Common myeloid progenitor, CD34-positive (primary cell): ENCODE results near the gene TCF3.

Source experiments
- CTCF ChIA-PET: fragments of 350-600 bp; sonication (Branson Sonifier 250); formaldehyde crosslinking; loops from one replicate; lab custom pipeline; 2021; ENCODE audit warnings: antibody characterized with exemption; lab: Charles Lee
- POLR2A ChIA-PET: fragments of 350-600 bp; sonication (Branson Sonifier 250); formaldehyde crosslinking; loops from one replicate; lab custom pipeline; 2021; ENCODE audit warnings: antibody characterized with exemption; lab: Charles Lee
- DNase-seq, 3 donors: peaks; one replicate each; pipeline versions ENCODE4 v3.0.0 to v3.0.0-alpha.2; 2013
- H3K27ac ChIP-seq, 2 experiments: 1 replicate in 1 of 2; 2 replicates in 1 of 2; pipeline ENCODE4 v1.7.0; 2013; ENCODE audit warnings: inconsistent platforms in 2 of 2, low read length in 2 of 2, mild to moderate bottlenecking in 2 of 2, low read depth in 1 of 2, moderate library complexity in 1 of 2; ENCODE audit not compliant: severe bottlenecking in 2 of 2, insufficient read depth in 1 of 2, poor library complexity in 1 of 2
- H3K27me3 ChIP-seq, 5 experiments: replicated peaks in 2 of 5; 1 replicate in 3 of 5; 2 replicates in 2 of 5; pipeline versions ENCODE4 v1.6.1 to v1.7.0; 2013; ENCODE audit warnings: low read length in 4 of 5, mild to moderate bottlenecking in 2 of 5, moderate library complexity in 2 of 5, inconsistent platforms in 1 of 5; ENCODE audit not compliant: insufficient read depth in 5 of 5, control insufficient read depth in 4 of 5
- H3K36me3 ChIP-seq, 4 experiments: 1 replicate in 2 of 4; 2 replicates in 2 of 4; pipeline versions ENCODE4 v1.6.1 to v1.7.0; 2013; ENCODE audit warnings: low read length in 3 of 4, control low read depth in 1 of 4, mild to moderate bottlenecking in 1 of 4; ENCODE audit not compliant: control insufficient read depth in 4 of 4, insufficient read depth in 4 of 4
- H3K4me1 ChIP-seq, 4 experiments: 1 replicate in 3 of 4; 2 replicates in 1 of 4; pipeline versions ENCODE4 v1.6.1 to v1.7.1; 2013; ENCODE audit warnings: low read length in 3 of 4, mild to moderate bottlenecking in 3 of 4, control low read depth in 1 of 4, inconsistent platforms in 1 of 4, moderate library complexity in 1 of 4; ENCODE audit not compliant: control insufficient read depth in 4 of 4, insufficient read depth in 4 of 4; ENCODE audit errors: control extremely low read depth in 1 of 4
- H3K4me3 ChIP-seq, 7 experiments: 1 replicate in 4 of 7; 2 replicates in 3 of 7; pipeline versions ENCODE4 v1.5.1 to v1.7.0; 2013; ENCODE audit warnings: mild to moderate bottlenecking in 7 of 7, low read length in 6 of 7, moderate library complexity in 6 of 7, inconsistent platforms in 2 of 7, low read depth in 2 of 7, control low read depth in 1 of 7; ENCODE audit not compliant: insufficient read depth in 4 of 7, control insufficient read depth in 1 of 7; ENCODE audit errors: extremely low read depth in 1 of 7
- H3K9me3 ChIP-seq, 5 experiments: 1 replicate in 4 of 5; 2 replicates in 1 of 5; pipeline versions ENCODE4 v1.6.1 to v1.7.1; 2013; ENCODE audit warnings: low read length in 4 of 5, mild to moderate bottlenecking in 2 of 5, inconsistent platforms in 1 of 5, low read depth in 1 of 5, moderate library complexity in 1 of 5; ENCODE audit not compliant: control insufficient read depth in 4 of 5, insufficient read depth in 2 of 5; ENCODE audit errors: control extremely low read depth in 1 of 5
- WGBS: methylation state at CpG from one replicate; pipeline ENCODE4 v1.1.5; 2013; ENCODE audit not compliant: insufficient coverage; 5-methylcytosine and 5-hydroxymethylcytosine counted together

The TCF3 gene

GRCh38 chr19:1680976-1681375 is 28.6 kb upstream of the TCF3 start:
- H3K9me3 ChIP-seq: no peaks in the 10 kb centered on the region
- no peak overlapping the region for H3K27ac ChIP-seq
- POLR2A ChIA-PET: no interaction called here
- no peaks in the 10 kb centered on the region for H3K4me1 ChIP-seq
- H3K4me3 ChIP-seq: no peak overlapping the region
- no peaks in the 10 kb centered on the region for H3K36me3 ChIP-seq
- WGBS: 90% methylated on average over 5 of the region's 12 CpGs
- CTCF ChIA-PET: interaction anchor here (0.7 to 1.6 kb wide), 2 partner anchors 9 to 49 kb away, joined by 3 read pairs; no protein-coding TSS in a partner anchor
- peaks cover 0 to 73% (median 19%) of the 10 kb centered on the region in 5 experiments for H3K27me3 ChIP-seq
- DNase-seq: no peak

- peaks cover 0 to 77% (median 21%) of the 10 kb centered on the region in 5 experiments for H3K27me3 ChIP-seq
Measured at GRCh38 chr19:1678073-1678472, 25.7 kb upstream of the TCF3 start.

DNA sequence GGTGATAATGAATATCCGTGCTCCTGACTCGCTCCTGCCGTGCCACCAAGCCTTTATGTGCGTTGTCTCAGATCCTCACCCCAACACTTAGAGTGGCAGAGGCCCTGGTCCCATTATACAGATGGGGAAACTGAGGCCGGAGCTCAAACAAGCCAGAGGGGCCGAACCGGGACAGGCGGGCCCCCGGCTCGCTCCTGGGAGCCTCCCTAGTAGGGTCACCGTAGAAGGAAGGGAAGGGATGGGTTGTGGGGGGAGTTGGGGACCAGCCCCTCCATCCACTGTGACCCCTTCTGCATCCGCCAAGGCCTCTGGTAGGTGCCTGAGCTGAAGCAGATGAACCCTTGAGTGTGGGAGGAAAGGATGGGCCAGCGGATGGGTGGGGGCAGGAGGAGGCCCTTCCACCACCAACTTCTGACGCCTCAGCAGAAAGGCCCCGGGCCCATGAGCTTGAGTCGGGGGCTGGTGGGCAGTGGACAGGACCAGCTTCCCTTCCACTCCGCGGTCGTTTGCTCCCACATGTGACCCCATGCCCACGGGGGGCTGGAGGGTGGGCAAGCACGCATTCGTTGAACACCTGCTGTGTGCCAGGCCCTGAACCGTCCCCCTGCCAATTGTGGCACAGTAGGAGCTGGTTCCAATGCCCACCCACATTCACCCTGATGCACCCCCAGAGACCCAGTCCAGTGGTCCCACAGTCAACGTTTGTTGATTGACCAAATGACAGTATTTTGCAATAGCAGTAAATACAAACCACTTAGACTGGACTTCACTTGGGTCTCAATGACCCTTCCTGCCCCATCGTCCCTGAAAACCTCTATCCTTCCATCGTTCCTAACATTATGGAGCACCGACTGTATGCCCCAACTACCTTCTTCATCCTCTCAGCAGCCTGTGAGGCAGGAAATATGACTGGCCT is 24.2 kb upstream of the TCF3 start:
- peaks cover 0 to 8% (median 6%) of the 10 kb centered on the region in 4 experiments for H3K4me1 ChIP-seq
- no peak overlapping the region for H3K4me3 ChIP-seq
- CTCF ChIA-PET: interaction anchor here (0.7 to 0.9 kb wide), 2 partner anchors 12 to 26 kb away, joined by 3 read pairs; no protein-coding TSS in a partner anchor
- H3K27me3 ChIP-seq: peaks cover 0 to 80% (median 21%) of the 10 kb centered on the region in 5 experiments
- no peaks in the 10 kb centered on the region for H3K36me3 ChIP-seq
- WGBS: 52% methylated on average over 20 of the region's 27 CpGs
- no peak for DNase-seq
- POLR2A ChIA-PET: no interaction called here
- H3K9me3 ChIP-seq: no peaks in the 10 kb centered on the region
- no peak overlapping the region for H3K27ac ChIP-seq

More at GRCh38 chr19:1678073-1678472, 25.7 kb upstream of the TCF3 start:
- no peaks in the 10 kb centered on the region for H3K36me3 ChIP-seq
- H3K4me1 ChIP-seq: peaks cover 0 to 4% (median 2%) of the 10 kb centered on the region in 4 experiments
- no peak for DNase-seq
- no peaks in the 10 kb centered on the region for H3K9me3 ChIP-seq
- no peak overlapping the region for H3K4me3 ChIP-seq
- 88% methylated on average over 1 of the region's 2 CpGs for WGBS
- no peak overlapping the region for H3K27ac ChIP-seq
- CTCF ChIA-PET: no interaction called here
- POLR2A ChIA-PET: no interaction called here

- DNase-seq: no peak
- peaks cover 0 to 82% (median 25%) of the 10 kb centered on the region in 5 experiments for H3K27me3 ChIP-seq
- peaks cover 0 to 8% (median 6%) of the 10 kb centered on the region in 4 experiments for H3K4me1 ChIP-seq
- H3K36me3 ChIP-seq: no peaks in the 10 kb centered on the region
- no peak overlapping the region for H3K4me3 ChIP-seq
- 13% methylated on average over 49 of the region's 62 CpGs for WGBS
- CTCF ChIA-PET: interaction anchor here (0.9 to 1.2 kb wide), 3 partner anchors 25 to 126 kb away, joined by 3 to 4 read pairs (median 3); no protein-coding TSS in a partner anchor
- H3K27ac ChIP-seq: no peak overlapping the region
- H3K9me3 ChIP-seq: no peaks in the 10 kb centered on the region
- POLR2A ChIA-PET: no interaction called here
Measured at GRCh38 chr19:1675633-1676350, 23.4 kb upstream of the TCF3 start.

DNA sequence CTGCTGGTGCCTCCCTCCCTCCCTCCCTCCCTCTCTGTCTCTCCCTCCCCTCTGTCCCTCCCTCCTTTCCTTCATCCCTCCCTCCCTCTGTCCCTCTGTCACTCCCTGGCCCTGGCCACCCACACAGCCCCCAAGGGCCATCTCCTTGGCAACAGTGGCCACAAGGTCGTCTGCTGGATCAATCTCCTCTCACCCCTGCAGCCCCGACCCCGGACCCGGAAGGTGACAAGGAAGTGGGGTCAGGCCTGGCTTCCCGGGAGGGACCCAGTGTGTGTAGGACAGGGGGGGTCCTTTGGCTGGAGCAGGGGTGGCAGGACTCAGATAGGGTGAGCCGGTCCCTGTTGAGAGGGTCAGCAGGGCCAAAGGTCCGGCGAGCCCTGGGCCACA is 21.9 kb upstream of the TCF3 start:
- Histone ChIP-seq H3K9me3 (no peaks in the 10 kb centered on the region), H3K27me3 (peaks cover 0 to 89% (median 24%) of the 10 kb centered on the region in 5 experiments), H3K4me3 (no peak overlapping the region), H3K36me3 (no peaks in the 10 kb centered on the region), H3K4me1 (peaks cover 0 to 8% (median 6%) of the 10 kb centered on the region in 4 experiments), H3K27ac (no peak overlapping the region)
- ChIA-PET POLR2A (no interaction called here), CTCF (interaction anchor here (0.6 to 5.0 kb wide), 8 partner anchors 9 to 152 kb away, joined by 3 to 32 read pairs (median 5); no protein-coding TSS in a partner anchor)
- WGBS: 41% methylated on average over 8 of the region's 8 CpGs
- no peak for DNase-seq

DNA sequence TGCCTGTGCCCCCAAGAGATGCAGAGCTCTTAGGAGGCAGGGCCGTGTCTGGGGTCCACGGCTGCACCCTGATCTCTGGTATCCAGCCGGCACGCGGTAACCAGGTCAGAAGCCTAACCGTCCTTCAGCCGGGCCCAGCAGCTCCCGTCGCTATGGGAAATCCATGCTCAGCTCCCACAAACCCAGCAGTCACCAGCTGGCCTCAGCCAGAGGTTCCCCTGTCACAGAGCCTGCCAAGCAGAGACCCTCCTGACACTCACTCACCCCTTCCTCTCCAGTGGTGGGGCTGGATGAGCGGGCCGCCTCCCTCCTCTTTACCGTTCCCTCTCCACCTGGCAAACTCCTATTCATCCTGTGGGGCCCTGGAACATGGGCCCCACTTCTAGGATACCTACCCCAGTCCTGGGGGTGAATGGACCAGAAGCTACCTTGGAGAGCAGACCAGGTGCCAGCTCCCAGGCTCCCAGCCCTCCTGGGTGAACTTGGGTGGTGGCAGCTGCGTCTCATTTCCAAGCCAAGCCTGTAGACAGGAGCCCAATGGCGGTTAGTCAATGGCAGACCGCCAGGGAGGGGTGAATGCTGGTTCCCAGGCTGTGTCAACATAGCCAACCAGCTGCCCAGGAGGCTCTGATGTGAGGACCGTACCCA is 21.4 kb upstream of the TCF3 start:
- Histone ChIP-seq H3K36me3 (no peaks in the 10 kb centered on the region), H3K27me3 (peaks cover 0 to 91% (median 26%) of the 10 kb centered on the region in 5 experiments), H3K9me3 (no peaks in the 10 kb centered on the region), H3K4me1 (peaks cover 0 to 10% (median 7%) of the 10 kb centered on the region in 4 experiments), H3K4me3 (no peak overlapping the region), H3K27ac (no peak overlapping the region)
- DNase-seq: no peak
- WGBS: 54% methylated on average over 13 of the region's 16 CpGs
- ChIA-PET POLR2A (interaction anchor here (0.8 kb wide), 1 partner anchor 95 kb away, joined by 3 read pairs; no protein-coding TSS in a partner anchor), CTCF (interaction anchor here (0.6 to 5.0 kb wide), 9 partner anchors 9 to 152 kb away, joined by 3 to 32 read pairs (median 6); no protein-coding TSS in a partner anchor)
